Measurements from ENCODE around the gene NRF1. TPM values are rescaled to one million over a fixed set of nuclear protein-coding genes. Genes with fewer than 3 reads are reported as not detected.

NRF1 gene
- total RNA-seq, 1 experiment from 2014 or later: 19.3 TPM

DNA sequence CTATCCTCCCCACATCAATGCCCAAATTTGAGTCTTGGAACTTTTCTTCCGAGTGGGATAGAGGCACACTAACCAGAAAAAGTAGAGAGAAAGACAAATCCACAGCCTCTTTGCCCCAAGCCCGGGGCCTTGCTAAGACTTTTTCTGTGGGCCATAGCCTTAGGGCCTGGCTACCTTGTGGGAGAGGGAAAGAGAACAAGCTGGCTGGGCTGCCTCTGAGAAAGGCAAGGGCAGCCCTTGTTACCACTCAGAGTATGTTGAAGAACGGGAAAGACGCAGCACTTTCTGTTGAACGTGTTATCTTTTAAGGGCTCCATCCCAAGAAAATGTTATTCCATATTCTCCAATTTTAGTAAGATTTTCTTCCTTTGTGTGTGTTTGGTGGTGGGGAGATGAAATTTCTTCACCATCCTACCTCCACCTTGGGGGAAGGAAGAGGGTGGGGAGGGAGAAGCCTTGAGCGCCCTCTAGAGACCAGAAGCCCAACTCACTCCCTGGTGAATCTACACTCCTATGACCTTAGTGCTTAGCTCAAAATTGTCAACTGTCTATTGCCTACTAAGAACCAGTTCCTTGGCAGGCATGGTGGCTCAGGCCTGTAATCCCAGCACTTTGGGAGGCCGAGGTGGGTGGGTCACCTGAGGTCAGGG, 3.9 kb upstream of the NRF1 start:
- Mint-ChIP-seq H3K27me3 (ENCODE audit: low read depth) (peaks cover 3% of the 10 kb centered on the region), H3K27ac (peak overlapping the region in 1 of 3 experiments; percentile 45; a peak in 1 of 7 replicates), H3K36me3 (ENCODE audit: insufficient read depth in 1 of 3, low read depth in 3 of 3) (peaks cover 5 to 22% (median 19%) of the 10 kb centered on the region in 3 experiments), H3K9me3 (no peaks in the 10 kb centered on the region), H3K4me3 (no peak overlapping the region), H3K4me1 (peaks cover 6 to 16% of the 10 kb centered on the region in 2 experiments)
- Histone ChIP-seq H3K14ac (ENCODE audit: insufficient read depth, low read length) (no peak overlapping the region), H3K9ac (ENCODE audit: extremely low read depth, insufficient read length, low read length) (no peak overlapping the region), H3K4me1 (ENCODE audit: insufficient read depth, low read length) (no peaks in the 10 kb centered on the region), H2BK12ac (ENCODE audit: insufficient read length, low read depth, low read length) (no peak overlapping the region), H3K56ac (ENCODE audit: insufficient read length, low read depth, low read length) (no peak overlapping the region), H3T11ph (ENCODE audit: low read length) (no peak overlapping the region), H2BK5ac (ENCODE audit: insufficient read length, low read length) (no peak overlapping the region), H3K79me2 (ENCODE audit: insufficient read depth, low read length) (peaks cover 2% of the 10 kb centered on the region; the same call in 1 of the 2 replicates), H4K20me1 (ENCODE audit: control insufficient read depth, insufficient read depth, insufficient read length) (no peaks in the 10 kb centered on the region), H3K27ac (ENCODE audit: insufficient read length, low read depth, low read length) (no peak overlapping the region), H3K4me2 (ENCODE audit: insufficient read depth, insufficient read length, low read length) (no peak overlapping the region), H3K23ac (ENCODE audit: insufficient read length, low read depth, low read length) (no peak overlapping the region), H2BK20ac (ENCODE audit: low read depth, low read length, poor library complexity, severe bottlenecking) (no peak overlapping the region), H3K79me1 (ENCODE audit: insufficient read depth, low read depth, low read length, poor library complexity, severe bottlenecking) (no peaks in the 10 kb centered on the region), H3K18ac (ENCODE audit: insufficient read length, low read depth, low read length) (no peak overlapping the region), H3K27me3 (ENCODE audit: insufficient read depth, low read length) (no peaks in the 10 kb centered on the region), H2AK5ac (ENCODE audit: insufficient read length, low read length) (no peak overlapping the region), H2BK15ac (ENCODE audit: low read depth, low read length) (no peak overlapping the region), H2BK120ac (ENCODE audit: low read depth, low read length, poor library complexity, severe bottlenecking) (no peak overlapping the region), H4K91ac (ENCODE audit: insufficient read length, low read depth, low read length) (no peak overlapping the region), H4K5ac (ENCODE audit: insufficient read length, low read depth, low read length) (no peak overlapping the region), H3K4ac (ENCODE audit: low read depth, low read length) (no peak overlapping the region), H2AFZ (ENCODE audit: low read length) (no peak overlapping the region), H3K9me3 (ENCODE audit: control insufficient read depth, low read depth, low read length) (no peaks in the 10 kb centered on the region), H3K23me2 (ENCODE audit: insufficient read length, low read depth, low read length, poor library complexity, severe bottlenecking) (peaks cover 6% of the 10 kb centered on the region), H4K8ac (replicated peaks; ENCODE audit: insufficient read length, low read depth, low read length) (no peak overlapping the region)
- DNase-seq: peak; percentile 58
- WGBS (ENCODE audit: extremely low coverage, insufficient read length, low lambda C conversion rate): no CpG with 5 or more reads among the region's 7 CpGs
- TF ChIP-seq, protein P1, sequence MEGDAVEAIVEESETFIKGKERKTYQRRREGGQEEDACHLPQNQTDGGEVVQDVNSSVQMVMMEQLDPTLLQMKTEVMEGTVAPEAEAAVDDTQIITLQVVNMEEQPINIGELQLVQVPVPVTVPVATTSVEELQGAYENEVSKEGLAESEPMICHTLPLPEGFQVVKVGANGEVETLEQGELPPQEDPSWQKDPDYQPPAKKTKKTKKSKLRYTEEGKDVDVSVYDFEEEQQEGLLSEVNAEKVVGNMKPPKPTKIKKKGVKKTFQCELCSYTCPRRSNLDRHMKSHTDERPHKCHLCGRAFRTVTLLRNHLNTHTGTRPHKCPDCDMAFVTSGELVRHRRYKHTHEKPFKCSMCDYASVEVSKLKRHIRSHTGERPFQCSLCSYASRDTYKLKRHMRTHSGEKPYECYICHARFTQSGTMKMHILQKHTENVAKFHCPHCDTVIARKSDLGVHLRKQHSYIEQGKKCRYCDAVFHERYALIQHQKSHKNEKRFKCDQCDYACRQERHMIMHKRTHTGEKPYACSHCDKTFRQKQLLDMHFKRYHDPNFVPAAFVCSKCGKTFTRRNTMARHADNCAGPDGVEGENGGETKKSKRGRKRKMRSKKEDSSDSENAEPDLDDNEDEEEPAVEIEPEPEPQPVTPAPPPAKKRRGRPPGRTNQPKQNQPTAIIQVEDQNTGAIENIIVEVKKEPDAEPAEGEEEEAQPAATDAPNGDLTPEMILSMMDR (conservative IDR thresholded peaks at IDR 0.05): peak; percentile 88
